ENCODE results near the gene PSMB1. TPM values are rescaled to one million over a fixed set of nuclear protein-coding genes. Genes with fewer than 3 reads are reported as not detected.

The PSMB1 gene
- total and polyA plus RNA-seq, 9 of the 15 experiments (the other 6 are each of a cell fraction or from before 2014, with no cell fraction given): 447 to 2,953 (median 884) TPM

GRCh38 chr6:170572704-170573466 lies 19.8 kb upstream of the PSMB1 start:
- H3K9me3 ChIP-seq (replicated peaks; ENCODE audit: control insufficient read depth, insufficient read depth, low read depth, low read length): no peaks in the 10 kb centered on the region
- peak; percentile 72 for ATAC-seq
- peaks cover 3% of the 10 kb centered on the region; the same call in 1 of the 3 replicates for H3K79me2 ChIP-seq (ENCODE audit: control insufficient read depth, insufficient read depth, low read length)
- peak overlapping the region; percentile 42; the same call in 2 of the 3 replicates for H3K27ac ChIP-seq (ENCODE audit: extremely low read depth, low read depth, low read length)
- H3K4me3 ChIP-seq: no peak overlapping the region
- in situ Hi-C loops (cut with MboI): no loop called here
- no peaks in the 10 kb centered on the region for H3K9me1 ChIP-seq (ENCODE audit: control insufficient read depth, insufficient read depth, low read length)
- FAIRE-seq: peak; percentile 86
- 3% methylated on average over 2 of the region's 2 CpGs for WGBS (ENCODE audit: insufficient coverage, low coverage, missing lambda C conversion rate)
- no peaks in the 10 kb centered on the region for H3K27me3 ChIP-seq (ENCODE audit: control insufficient read depth in 2 of 2, insufficient read depth in 2 of 2, low read length in 2 of 2)
- POLR2A ChIA-PET: interaction anchor here (0.9 to 4.0 kb wide), 4 partner anchors 10 to 34 kb away, joined by 3 to 19 read pairs (median 5); partner anchors contain the start of gene PDCD2
- H3K9ac ChIP-seq (ENCODE audit: insufficient read depth in 1 of 2, low read depth in 2 of 2, low read length in 2 of 2): no peak overlapping the region; a peak in 1 of 4 replicates
- H3K4me1 ChIP-seq (replicated peaks in 1 of 2; ENCODE audit: control insufficient read depth in 2 of 2, insufficient read depth in 2 of 2, low read length in 2 of 2): peaks cover 0 to 16% of the 10 kb centered on the region in 2 experiments; a peak in 3 of 5 replicates
- no peak overlapping the region for H2AFZ ChIP-seq (ENCODE audit: low read depth, low read length)
- peak in 2 of 4 experiments; percentile 61 to 70 for DNase-seq (ENCODE audit: extremely low read depth in 1 of 4, low spot score in 3 of 4)
- no TSS peak for BruUV-seq (replicated peaks)
- no peak overlapping the region for H3K4me2 ChIP-seq (ENCODE audit: insufficient read depth, low read length)
- intact Hi-C loops (cut with micrococcal nuclease): no loop called here
- H3K36me3 ChIP-seq (ENCODE audit: control insufficient read depth, insufficient read depth, low read length): peaks cover 94% of the 10 kb centered on the region
- CTCF ChIA-PET (ENCODE audit: low intra/inter-chr PET ratio): no interaction called here
- no peaks in the 10 kb centered on the region for H4K20me1 ChIP-seq (replicated peaks; ENCODE audit: control insufficient read depth, insufficient read depth, low read length)
- TF ChIP-seq NFYB (IDR thresholded peaks at IDR 0.05; ENCODE audit: extremely low read depth, insufficient read length) (no peak), ELF4 (CRISPR knock-in tag; IDR thresholded peaks at IDR 0.05) (no peak), STAT5B (CRISPR knock-in tag; IDR thresholded peaks at IDR 0.05) (no peak), XRCC4 (IDR thresholded peaks at IDR 0.05; ENCODE audit: extremely low read depth, insufficient read depth, insufficient read length) (no peak), EP300 (IDR thresholded peaks at IDR 0.05; ENCODE audit: low read length) (peak; percentile 37; the same call in 1 of the 2 replicates), SMAD1 (IDR thresholded peaks at IDR 0.05; ENCODE audit: low read depth, low read length, partially characterized antibody) (no peak), C11orf30 (IDR thresholded peaks at IDR 0.05; ENCODE audit: low read depth) (peak; percentile 88), STAT5A (IDR thresholded peaks at IDR 0.05; ENCODE audit: borderline replicate concordance, low read length) (peak; percentile 40; the same call in 1 of the 2 replicates), ZNF316 (IDR thresholded peaks at IDR 0.05) (peak; percentile 94), ID3 (CRISPR knock-in tag; IDR thresholded peaks at IDR 0.05) (no peak), ID3 (tag; IDR thresholded peaks at IDR 0.05) (no peak), MAFF (IDR thresholded peaks at IDR 0.05; ENCODE audit: low read length) (peak; percentile 63), CEBPB (tag; IDR thresholded peaks at IDR 0.05) (peak; percentile 97), THRB (CRISPR knock-in tag; conservative IDR thresholded peaks at IDR 0.05) (no peak), ZNF174 (CRISPR knock-in tag; IDR thresholded peaks at IDR 0.05) (no peak), SOX6 (IDR thresholded peaks at IDR 0.05) (peak; percentile 95), TFE3 (CRISPR knock-in tag; IDR thresholded peaks at IDR 0.05) (peak; percentile 89), NR2F6 (CRISPR knock-in tag; IDR thresholded peaks at IDR 0.05) (no peak), L3MBTL2 (IDR thresholded peaks at IDR 0.05) (no peak), ZBTB2 (IDR thresholded peaks at IDR 0.05) (no peak)

Data from K562 (cell line).